Measurements from ENCODE around the gene LUZP2. TPM values are rescaled to one million over a fixed set of nuclear protein-coding genes. Genes with fewer than 3 reads are reported as not detected.

Gene LUZP2
- total RNA-seq, 1 experiment from 2014 or later = 3.8 TPM

DNA sequence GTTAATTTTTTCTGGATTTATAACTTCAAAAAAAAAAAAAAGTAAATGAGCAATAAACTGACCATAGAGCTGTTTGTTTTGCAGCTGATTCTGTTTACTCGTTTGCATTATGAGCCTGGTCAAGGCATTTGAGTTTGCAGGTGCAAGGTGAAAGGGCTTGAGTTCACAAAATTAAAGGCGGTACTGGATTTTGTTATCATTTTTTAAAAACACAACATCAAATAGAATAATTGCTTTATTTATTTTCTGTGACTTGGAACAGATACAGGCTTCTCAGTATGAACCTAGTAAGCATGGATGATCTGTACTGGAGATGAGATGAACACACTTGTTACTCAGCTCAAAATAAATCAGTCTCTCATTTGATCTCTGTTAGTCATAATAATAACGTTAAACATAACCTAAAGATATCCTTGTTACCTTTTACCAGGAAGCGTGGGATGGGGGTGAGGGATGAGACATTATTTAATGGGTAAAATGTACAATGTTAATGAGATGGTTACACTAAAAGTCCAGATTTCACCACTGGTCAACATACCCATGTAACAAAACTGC is 137.8 kb downstream of the LUZP2 start:
- H3K36me3 Mint-ChIP-seq = peaks cover 12% of the 10 kb centered on the region
- ChIA-PET CTCF (no interaction called here), POLR2A (no interaction called here)
- H3K27ac Mint-ChIP-seq = no peak overlapping the region
- ATAC-seq = no peak
- H3K9me3 Mint-ChIP-seq = peaks cover 16% of the 10 kb centered on the region
- H3K4me1 Mint-ChIP-seq = peaks cover 24% of the 10 kb centered on the region
- no peak for TF ChIP-seq NFYB (CRISPR knock-in tag; conservative IDR thresholded peaks at IDR 0.05; ENCODE audit: low read depth)
- TF ChIP-seq ETV6 (CRISPR knock-in tag; IDR thresholded peaks at IDR 0.05) = no peak
- no peak for TF ChIP-seq OVOL2 (CRISPR knock-in tag; IDR thresholded peaks at IDR 0.05; ENCODE audit: borderline replicate concordance)
- TF ChIP-seq SOX15 (CRISPR knock-in tag; IDR thresholded peaks at IDR 0.05) = no peak
- TF ChIP-seq JAZF1 (CRISPR knock-in tag; IDR thresholded peaks at IDR 0.05) = no peak
- TF ChIP-seq TEAD1 (CRISPR knock-in tag; IDR thresholded peaks at IDR 0.05) = no peak
- no peak for TF ChIP-seq FOXJ3 (CRISPR knock-in tag; IDR thresholded peaks at IDR 0.05; ENCODE audit: borderline replicate concordance)
- no peak for TF ChIP-seq NR2C2 (CRISPR knock-in tag; IDR thresholded peaks at IDR 0.05)
- TF ChIP-seq, protein P1, sequence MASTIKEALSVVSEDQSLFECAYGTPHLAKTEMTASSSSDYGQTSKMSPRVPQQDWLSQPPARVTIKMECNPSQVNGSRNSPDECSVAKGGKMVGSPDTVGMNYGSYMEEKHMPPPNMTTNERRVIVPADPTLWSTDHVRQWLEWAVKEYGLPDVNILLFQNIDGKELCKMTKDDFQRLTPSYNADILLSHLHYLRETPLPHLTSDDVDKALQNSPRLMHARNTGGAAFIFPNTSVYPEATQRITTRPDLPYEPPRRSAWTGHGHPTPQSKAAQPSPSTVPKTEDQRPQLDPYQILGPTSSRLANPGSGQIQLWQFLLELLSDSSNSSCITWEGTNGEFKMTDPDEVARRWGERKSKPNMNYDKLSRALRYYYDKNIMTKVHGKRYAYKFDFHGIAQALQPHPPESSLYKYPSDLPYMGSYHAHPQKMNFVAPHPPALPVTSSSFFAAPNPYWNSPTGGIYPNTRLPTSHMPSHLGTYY (CRISPR knock-in tag; IDR thresholded peaks at IDR 0.05) = no peak
- TF ChIP-seq ATF2 (CRISPR knock-in tag; IDR thresholded peaks at IDR 0.05; ENCODE audit: borderline replicate concordance, low read depth) = no peak
- no peak for TF ChIP-seq FOXK1 (CRISPR knock-in tag; IDR thresholded peaks at IDR 0.05)
- TF ChIP-seq SMAD3 (CRISPR knock-in tag; IDR thresholded peaks at IDR 0.05; ENCODE audit: borderline replicate concordance) = no peak
- no peak for TF ChIP-seq SP1 (CRISPR knock-in tag; conservative IDR thresholded peaks at IDR 0.05)
- no peak for DNase-seq (ENCODE audit: low spot score)
- H3K27me3 Mint-ChIP-seq (ENCODE audit: low read depth) = no peaks in the 10 kb centered on the region
- no peak overlapping the region for H3K4me3 Mint-ChIP-seq

GRCh38 chr11:24635588-24636290 is 138.9 kb downstream of the LUZP2 start:
- TF ChIP-seq JAZF1 (CRISPR knock-in tag; IDR thresholded peaks at IDR 0.05) (no peak), PRDM15 (CRISPR knock-in tag; IDR thresholded peaks at IDR 0.05) (no peak), ZNF396 (CRISPR knock-in tag; IDR thresholded peaks at IDR 0.05; ENCODE audit: borderline replicate concordance) (no peak), ZNF423 (CRISPR knock-in tag; IDR thresholded peaks at IDR 0.05) (no peak)
- TF ChIP-seq, protein P2, sequence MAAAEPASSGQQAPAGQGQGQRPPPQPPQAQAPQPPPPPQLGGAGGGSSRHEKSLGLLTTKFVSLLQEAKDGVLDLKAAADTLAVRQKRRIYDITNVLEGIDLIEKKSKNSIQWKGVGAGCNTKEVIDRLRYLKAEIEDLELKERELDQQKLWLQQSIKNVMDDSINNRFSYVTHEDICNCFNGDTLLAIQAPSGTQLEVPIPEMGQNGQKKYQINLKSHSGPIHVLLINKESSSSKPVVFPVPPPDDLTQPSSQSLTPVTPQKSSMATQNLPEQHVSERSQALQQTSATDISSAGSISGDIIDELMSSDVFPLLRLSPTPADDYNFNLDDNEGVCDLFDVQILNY (CRISPR knock-in tag; IDR thresholded peaks at IDR 0.05) = no peak
- Mint-ChIP-seq H3K36me3 (peaks cover 12% of the 10 kb centered on the region), H3K9me3 (peaks cover 18% of the 10 kb centered on the region), H3K27me3 (ENCODE audit: low read depth) (no peaks in the 10 kb centered on the region), H3K27ac (no peak overlapping the region; the same call in 1 of the 2 replicates), H3K4me3 (no peak overlapping the region), H3K4me1 (peaks cover 26% of the 10 kb centered on the region)
- ChIA-PET POLR2A (no interaction called here), CTCF (no interaction called here)
- ATAC-seq (no peak), DNase-seq (ENCODE audit: low spot score) (no peak)
